DMS53 treated with DMSO at 0.1 percent for 48 hours (cell line): ENCODE results near the gene EPB41L4A.

Experiments
- DNase-seq: peaks from one replicate; lab custom pipeline; 2025; ENCODE audit not compliant: unreplicated experiment; lab: John Stamatoyannopoulos, UW

The EPB41L4A gene

DNA sequence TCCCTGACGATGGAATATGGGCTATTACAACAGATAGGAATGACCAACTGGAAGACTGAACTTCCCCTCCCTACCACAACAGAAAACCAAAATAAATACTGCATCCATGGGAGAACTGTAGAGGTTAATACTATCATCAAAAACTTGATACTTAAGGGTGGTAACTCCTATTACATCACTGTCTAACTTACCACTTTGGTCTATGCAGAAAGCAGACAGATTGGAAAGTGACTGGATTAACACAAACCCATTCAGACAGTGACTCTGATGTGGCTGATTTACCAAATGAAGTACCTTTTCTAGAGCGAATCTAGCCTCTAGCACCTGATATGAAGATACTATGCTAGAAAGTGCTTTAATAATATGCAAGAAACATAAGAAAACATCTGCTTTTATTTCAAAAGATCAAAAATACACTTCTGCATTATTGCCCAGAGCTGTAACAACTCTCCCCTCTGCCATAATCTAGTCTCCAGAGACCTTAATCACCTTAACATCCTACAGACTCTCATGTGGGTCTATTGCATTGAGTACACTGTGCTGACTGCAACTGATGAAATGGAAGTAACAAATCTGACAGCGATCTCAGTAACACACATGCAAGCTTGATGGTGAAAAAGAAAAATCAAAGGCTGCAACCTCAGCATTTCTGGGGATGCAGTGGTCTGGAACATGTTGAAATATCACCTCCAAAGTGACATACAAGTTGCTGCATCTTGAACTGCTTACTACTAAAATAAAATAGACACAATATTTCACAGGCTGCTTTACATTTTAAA is 62.7 kb downstream of the EPB41L4A start:
- DNase-seq: no peak

DNA sequence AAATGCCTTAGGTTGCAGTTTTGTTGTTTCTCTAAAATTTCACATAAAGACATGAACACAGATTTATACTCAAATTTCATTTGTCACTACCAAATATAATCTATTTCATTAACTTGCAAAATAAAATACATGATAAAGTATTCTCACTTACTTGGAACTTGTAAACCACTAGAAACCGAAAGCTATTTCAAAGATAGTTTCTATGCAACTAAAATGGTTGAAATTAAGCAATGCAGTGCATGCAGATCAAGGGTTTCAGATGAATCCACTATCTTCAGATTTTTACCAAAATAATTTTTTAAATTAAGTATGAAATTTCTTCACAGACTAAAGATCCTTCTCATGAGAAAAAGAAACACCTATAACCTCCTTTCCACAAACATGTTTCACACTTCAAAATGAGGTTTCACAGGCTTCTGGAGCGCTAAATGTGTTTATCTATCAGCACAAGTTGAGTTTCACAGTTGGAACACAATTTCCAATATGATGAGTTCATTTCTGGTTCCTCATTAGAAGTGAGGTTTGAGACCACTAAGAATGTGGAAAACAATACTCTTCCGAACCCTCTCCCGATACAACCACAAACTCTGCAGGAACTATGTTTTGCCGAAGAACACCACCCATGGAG is 63.9 kb downstream of the EPB41L4A start:
- DNase-seq: no peak

DNA sequence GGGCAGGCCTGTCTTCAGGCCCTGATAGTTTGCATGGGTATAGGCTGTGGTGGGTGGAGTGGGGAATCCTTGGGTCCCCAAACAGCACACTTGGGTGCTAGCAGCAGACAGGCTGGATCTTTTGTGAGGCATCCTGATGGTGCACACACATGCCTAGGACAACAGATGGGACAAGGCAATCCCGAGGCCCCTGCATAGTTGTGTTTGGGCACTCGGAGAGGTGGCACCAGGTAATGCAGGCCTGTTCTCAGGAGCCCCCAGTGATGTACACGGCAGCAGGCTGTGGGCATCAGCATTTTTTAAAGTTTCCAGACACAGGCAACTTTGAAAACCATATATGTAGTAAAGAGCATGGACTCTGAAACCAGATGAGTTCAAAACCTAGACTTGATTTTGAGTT is 65.4 kb downstream of the EPB41L4A start:
- no peak for DNase-seq

DNA sequence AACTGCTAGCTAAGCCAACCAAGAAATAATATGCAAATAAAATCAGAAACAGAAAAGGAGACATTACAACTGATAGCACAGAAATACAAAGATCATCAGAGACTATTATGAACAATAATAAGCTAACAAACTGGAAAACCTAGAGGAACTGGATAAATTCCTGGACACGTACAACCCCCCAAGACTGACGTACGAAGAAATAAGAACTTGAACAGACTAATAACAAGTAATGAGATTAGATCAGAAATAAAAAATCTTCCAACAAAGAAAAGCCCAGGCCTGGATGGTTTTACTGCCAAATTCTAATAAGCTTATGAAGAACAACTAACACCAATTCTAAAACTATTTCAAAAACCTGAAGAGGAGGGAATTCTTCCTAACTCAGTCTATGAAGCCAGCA is 67.9 kb downstream of the EPB41L4A start:
- DNase-seq: no peak

DNA sequence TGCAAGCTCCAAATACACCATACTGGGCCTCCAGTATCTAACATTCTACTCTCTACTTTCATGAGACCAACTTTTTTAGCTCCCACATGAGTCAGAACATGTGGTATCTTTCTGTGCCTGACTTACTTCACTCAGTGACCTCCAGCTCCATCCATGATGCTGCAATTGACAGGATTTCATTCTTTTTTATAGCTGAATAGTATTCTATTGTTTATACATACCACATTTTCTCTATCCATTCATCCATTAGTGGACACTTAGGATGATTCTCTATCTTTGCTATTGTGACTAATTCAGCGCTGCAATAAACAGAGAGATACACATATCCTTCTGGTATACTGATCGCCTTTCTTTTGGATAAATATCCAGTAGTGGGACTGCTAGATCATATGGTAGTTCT is 68.5 kb downstream of the EPB41L4A start:
- no peak for DNase-seq

DNA sequence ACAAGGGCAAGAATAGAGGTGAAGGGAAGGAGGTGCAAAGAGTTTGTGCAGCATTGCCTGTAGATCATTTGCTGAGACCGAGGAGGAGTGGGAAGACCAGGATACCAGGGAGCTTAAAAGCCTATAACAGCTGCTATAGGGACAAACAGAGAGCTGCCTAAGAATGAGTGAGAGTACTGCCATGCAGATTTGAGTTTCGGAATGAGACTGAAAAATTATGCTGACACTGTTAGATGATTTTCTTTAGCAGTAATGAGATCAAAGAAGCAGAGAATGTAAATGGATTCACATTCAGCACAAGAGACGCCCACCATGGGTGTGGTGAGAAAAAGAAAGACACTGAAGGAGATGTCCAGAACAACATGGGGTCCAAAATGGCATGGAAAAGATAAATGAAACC is 69.7 kb downstream of the EPB41L4A start:
- no peak for DNase-seq

DNA sequence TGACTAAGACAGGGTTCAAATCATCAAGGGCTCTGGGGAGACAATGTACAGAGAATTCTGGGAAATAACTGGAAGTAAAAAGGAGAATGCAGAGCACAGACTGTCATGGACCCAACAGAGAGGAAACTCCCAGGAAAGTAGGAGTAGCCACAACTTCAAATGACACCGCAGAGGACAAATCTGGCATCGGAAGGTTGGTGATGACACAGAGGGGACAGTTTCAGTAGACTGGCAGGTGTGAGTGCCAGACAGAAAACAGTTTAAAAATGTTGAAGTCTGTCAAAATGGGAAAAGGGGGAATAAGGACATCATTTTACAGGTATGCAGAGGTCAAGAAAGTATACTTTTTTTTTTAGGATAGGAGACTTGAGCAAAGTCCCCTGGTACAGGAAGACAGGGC is 70.2 kb downstream of the EPB41L4A start:
- DNase-seq: no peak

DNA sequence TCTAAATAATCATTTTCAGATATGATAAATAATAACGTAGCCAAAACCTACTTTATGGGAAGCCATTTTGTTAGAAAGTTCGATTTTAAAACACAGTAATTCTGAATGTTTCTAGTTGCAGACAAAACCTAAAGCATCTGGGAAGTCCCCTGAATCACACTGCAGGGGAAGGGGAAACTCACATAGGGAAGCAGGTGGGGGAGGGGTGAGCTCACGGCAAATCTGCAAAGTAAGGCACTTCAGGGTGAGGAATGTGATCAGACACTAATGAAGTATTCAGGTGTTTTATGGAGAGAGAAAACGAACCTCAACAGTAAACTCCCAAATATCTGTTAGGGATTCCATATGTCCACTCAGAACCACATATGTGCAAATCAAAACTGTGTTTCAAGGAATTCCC is 70.7 kb downstream of the EPB41L4A start:
- no peak for DNase-seq

DNA sequence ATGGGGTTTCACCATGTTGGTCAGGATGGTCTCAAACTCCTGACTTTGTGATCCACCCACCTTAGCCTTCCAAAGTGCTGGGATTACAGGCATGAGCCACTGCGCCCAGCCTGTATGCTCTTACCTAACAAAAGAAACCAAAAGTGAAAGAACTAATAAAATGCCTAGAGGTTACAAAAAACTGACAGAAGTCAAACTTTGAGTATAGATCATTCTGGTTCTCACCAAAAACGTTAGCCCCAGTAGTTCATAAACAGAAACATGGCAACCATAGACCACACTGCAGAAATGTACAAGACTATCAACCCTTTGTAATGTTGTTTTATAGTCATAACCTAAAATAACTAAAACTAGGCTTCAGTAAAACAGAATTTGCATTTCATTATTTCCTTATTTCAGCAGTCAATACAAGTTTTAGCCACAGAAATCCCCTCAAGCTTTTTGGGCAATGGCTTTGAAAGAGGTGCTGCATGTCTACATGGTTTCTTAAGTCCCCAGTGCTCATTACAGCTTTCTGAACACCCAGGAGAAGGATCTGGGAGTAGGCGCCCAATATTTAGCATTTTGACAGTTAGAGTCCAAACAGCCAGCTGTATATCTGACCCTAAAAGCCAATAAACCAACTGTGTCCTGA is 72.5 kb downstream of the EPB41L4A start:
- no peak for DNase-seq

DNA sequence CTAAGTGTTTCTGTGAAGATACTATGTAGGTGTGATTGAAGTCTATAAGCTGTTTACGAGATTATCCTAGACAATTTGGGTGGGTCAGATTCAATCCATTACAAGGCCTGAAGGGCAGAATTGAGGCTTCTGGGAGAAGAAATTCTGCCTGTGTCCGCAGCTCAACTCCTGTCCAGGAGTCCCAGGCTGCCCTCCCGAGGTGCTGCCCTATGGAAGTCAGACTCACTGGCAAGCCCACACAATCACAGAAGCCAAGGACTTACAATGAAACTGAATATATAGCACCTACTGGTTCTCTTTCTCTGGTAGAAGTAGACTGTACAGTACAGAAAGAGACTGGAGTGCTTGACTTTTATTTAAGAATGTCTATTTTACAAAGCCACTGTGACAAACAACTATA is 74.5 kb downstream of the EPB41L4A start:
- no peak for DNase-seq

DNA sequence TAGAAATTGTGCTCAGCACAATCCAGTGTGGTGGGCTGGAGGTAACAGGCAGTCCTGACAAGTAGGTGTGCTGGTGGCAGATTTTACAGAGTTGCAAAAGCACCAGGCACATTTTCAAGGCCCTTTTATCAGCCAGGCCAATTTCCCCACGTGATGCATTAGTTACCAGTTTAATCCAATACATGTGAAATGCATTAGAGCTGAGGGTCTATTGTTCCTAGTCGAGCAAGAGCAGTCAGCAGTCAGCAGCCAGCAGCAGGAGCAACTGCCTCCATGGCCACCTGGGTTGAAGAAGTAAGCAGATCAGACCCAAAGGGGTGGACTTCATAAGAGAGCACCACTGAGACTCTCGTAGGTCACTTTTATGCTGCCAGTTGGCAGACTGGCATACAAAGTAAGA is 76.7 kb downstream of the EPB41L4A start:
- DNase-seq: no peak

DNA sequence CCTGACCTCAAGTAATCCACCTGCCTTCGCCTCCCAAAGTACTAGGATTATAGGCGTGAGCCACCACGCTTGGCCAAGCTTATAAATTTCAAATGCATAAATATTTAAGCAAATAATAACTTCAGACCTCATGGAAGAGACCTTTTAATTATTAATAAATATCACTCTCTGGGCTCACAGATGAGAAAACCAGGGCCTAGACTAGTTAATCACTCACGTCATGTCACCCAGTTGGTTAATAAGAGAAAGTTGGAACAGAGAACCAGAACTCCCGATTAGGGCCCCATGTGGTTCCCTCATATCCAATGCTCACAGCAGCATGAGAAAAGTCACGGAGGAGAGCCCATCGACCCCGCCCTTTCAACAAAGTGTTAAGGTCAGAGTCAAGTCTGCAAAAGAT is 79.3 kb downstream of the EPB41L4A start:
- DNase-seq: no peak

DNA sequence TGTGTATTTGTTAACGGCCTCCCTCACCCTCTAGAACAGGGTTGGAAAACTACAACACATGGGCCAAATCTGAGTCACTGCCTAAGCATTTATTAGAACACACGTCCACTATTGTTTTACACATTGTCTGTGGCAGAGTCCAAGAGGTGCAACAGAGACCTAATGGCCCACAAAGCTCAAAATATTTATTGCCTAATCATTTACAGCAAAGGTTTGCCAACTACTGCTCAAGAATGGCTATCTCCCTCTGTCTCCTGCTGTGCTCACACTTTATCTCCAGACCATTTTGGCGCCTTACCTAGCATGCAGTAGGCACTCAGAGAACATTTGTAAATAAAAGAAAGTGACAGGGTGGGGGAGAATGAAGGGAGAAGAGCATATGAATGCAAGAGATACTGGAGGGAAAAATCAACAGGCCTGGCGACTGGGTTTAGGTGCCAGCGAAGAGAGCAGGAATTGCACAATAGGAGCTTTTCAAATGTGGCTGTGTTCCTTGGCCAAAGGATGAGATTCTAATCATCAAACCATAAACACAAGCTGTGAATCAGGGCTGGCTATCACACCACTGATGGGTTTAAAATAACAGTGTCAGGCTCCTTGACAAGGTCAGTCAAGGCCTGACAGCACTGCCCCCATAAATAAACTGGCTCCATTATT is 80.3 kb downstream of the EPB41L4A start:
- no peak for DNase-seq

DNA sequence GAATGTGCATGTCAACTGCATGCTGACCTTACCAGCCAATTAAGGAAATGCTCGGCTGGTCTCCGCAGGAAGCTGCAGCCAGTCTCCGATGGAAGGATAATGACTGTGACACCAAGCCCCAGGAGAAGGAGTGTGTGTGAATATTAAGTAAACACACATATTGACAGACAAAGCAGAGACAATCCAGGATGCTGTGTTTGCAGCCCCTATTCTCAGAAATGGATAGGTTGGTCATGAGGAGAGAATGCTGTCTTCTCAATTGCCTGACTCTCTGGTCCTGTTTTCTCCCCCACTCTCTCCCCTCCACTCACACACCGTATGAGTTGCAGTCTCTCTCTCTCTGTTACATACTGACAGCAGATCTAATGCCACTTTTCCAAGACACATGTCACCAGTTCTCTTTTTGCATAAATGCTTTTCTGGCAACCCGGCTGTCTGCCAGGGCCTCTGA is 85.7 kb downstream of the EPB41L4A start:
- peak; percentile 66 for DNase-seq

DNA sequence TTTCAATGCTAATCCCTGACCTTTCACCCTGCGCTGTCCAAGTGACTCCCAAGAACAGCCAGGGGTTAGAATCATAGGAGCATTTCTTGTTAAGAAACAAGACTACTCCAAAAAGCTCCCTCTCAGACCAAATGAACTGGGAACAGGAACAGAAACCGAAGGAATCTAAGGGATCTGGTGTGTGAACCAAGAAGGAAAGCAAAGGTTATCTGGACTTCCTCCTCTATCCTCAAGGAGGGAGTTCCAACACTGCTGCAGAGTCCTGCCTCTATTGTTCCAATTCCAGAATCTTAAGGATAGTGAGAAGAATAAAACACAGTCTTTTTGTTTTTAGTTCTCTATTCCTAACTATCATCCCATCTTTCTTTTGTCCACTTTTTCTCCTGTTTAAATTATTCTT is 87.2 kb downstream of the EPB41L4A start:
- DNase-seq: no peak

DNA sequence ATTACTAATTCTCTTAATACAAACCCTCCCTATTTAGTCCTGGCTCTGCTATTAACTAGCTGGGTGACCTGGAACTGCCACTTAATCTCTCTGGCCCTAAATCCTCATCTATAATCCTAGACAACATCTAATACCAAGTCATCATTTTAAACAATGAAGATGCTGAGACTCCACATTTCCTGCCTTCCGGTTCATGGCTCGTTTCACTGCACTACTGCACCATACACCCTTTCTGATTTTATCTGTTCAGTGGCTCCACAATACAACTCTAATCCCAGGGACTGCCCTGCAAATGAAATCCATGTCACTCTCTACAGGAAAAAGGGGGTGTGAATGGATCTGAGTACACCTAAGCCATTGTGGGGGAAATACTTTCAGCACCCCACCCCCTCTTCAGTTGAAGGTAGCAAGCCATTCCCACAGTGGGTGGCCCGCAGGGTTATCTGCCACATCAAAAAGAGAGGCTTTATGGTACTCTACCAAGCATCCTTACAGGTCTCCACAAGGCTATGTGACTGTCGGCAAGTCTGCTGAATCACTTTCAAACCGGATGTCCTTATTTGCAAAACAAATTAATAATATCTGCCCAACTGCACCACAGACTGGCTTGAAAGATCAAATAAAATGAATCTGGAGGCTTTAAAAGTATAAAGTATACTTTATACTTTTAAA is 89.5 kb downstream of the EPB41L4A start:
- no peak for DNase-seq

DNA sequence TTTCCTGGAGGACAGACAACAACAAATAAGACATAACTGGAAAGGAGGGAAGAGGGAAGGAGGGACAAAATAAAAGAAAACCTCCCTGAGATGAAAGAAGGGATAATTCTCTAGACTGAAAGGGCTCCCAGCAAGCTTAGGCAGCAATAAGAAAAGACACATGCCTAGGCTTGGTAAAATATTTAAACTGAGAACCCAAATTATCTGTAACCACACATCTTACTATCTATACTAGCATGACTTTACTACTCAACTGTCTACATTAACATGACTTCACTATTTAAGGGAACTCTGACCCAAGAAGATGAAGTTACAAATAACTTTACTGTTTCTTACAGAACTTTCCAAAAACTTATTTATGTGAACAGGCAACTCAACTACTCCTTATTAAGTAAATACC is 95.9 kb downstream of the EPB41L4A start:
- DNase-seq: no peak

DNA sequence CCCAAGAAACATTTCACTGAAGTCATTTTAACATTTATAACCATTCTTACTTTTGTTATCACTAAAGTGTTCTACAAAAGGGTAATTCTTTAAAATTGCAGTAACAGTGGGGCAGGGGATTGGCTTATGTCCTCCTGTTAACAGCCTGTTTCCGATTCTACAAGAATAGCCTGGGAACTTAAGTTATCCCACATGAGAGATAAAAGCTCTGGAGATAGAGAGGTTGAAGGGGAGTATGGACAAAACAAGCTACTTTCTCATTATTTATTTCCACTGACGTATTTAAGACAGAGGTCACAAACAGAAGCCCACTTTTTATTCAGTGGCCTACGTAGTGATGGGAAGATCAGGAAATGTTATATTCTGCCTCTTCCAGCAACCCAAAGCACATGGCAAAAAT is 98.7 kb downstream of the EPB41L4A start:
- no peak for DNase-seq

DNA sequence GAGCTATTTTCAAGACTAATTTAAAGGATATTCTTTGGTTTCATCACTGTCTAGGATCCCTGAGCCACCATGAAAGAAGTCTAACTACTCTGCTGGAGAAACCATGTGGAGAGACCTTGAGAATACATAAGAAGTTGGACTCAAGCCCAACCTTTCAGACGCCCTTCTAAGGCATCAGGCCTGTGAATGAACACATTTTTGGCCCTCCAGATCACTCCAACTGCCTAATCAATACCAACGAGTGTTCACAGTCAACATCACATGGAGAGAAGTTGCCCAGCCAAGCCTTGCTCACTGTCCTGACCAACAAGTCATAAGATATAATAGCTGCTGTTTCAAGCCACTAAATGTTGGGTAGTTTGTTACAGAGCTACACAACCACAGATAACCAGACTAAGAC is 100.7 kb downstream of the EPB41L4A start:
- DNase-seq: no peak

DNA sequence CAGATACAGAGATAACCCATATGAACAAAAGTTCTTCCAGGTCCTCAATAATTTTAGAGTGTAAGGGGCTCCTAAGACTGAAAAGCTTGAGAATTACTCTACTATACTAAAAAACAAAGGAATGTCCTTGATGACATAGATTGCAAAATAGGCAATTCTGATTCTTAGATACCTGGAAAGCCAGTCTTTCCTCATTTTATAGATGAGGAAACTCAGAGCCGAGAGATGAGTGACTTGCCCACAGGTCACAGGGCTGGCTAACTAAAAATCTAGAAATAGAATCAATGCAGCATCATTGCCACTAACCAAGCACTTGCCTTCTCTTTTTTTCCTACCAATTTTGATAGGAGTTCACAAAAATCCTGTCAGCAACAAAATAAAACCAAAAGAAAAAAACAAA is 101.2 kb downstream of the EPB41L4A start:
- no peak for DNase-seq

DNA sequence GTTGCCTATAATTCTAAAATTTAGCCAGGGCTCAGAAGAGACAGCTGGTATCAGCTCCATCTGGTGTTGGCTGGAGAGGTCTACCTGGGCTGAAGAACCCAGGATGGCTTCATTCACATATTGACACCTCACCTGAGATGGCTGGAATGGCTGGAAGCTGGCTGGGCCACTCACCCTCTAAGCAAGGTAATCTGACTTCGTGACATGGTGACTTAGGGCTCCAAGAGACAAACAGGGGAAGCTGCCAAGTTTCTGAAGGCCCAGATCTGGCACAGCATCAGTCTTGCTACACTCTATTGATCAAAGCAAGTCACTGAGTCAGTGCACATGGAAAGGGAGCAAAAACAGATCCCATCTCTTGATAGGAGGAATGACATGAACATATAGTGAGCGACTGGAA is 102.3 kb downstream of the EPB41L4A start:
- DNase-seq: no peak
